NCI-H2227 (cell line): ENCODE data around the gene SORCS2.
A peak's percentile ranks its signal among the peaks of the same experiment; 100 is the strongest.

Experiments
- DNase-seq: peaks from one replicate; lab custom pipeline; 2025; ENCODE audit not compliant: unreplicated experiment; lab: John Stamatoyannopoulos, UW

SORCS2 gene

DNA sequence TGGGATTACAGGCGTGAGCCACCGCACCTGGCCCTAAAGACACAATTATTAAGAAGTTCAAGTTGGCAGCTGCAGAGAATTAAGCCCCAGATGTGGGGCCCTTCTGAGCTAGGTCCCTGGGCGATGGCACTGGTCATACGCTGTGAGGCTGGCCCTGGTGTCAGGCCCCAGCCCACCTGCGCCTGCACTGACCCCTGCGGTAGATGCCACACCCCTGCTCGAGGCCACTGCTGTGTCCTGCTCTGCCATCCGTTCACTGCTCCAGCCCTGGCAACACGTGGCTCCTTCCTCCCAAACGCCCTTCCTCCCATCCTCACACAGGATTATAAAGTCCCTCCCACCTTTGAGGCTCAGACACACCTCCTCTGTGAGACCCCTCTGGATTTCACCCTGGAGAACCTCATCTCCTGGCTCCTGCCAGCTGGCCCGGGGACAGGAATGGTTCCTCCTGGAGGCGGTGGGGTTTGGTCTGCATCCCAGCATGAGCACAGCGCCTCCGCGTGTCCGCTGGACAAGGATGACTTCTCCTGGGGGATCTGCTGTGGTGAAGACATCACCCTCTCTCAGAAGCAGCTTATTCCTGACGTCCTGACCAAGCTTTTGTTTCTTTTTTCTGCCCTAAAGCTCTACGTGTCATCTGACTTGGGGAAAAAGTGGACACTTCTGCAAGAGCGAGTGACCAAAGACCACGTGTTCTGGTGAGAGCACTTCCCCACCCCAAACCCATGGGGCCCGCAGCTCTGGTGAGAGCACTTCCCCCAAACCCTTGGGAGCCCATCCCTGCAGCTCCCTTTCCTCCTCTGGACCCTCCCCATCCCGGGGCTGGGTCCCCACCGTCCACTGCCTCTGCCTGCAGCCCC lies 461.4 kb downstream of the SORCS2 start:
- no peak for DNase-seq

DNA sequence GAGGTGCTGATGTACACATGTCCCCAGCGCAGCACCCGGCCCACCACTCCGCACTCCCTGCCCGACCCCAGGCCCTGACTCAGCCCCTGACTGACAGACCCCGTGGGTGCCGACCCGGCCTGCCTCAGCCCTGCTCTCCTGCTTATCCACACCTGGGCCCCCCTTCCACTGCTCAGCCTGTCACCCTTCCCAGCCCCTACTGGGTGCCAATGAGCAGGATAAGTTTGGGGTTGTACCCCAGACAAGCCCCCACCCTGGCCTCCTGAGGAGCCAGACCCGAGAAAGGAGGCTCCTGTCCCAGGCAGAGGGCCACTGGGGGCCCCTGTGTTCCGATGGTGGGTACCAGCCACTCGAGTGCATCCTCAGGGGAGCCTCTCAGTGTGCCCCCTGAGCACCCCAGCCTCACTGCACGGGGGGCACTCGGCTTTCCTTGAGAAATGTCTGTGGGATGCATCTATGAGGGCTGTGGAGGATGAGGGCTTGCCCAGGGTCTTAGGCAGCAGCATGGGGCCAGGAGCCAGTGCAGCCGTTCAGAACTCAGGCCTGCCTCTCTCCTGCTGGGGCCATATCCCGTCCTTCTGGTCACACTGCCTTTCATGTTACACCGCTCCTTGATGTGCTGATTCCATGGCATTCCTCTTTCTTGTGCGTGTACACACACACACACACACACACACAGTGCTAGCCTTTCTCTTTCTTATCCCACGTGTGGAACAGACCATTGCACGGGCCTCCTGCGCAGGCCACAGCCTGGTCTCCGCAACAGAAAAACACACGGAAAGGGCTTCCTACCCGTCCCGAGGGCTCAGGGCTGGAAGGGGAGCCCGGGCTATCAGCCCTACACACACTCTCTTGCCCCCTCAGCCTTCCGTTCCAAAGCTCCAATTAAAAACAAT lies 462.5 kb downstream of the SORCS2 start:
- no peak for DNase-seq

DNA sequence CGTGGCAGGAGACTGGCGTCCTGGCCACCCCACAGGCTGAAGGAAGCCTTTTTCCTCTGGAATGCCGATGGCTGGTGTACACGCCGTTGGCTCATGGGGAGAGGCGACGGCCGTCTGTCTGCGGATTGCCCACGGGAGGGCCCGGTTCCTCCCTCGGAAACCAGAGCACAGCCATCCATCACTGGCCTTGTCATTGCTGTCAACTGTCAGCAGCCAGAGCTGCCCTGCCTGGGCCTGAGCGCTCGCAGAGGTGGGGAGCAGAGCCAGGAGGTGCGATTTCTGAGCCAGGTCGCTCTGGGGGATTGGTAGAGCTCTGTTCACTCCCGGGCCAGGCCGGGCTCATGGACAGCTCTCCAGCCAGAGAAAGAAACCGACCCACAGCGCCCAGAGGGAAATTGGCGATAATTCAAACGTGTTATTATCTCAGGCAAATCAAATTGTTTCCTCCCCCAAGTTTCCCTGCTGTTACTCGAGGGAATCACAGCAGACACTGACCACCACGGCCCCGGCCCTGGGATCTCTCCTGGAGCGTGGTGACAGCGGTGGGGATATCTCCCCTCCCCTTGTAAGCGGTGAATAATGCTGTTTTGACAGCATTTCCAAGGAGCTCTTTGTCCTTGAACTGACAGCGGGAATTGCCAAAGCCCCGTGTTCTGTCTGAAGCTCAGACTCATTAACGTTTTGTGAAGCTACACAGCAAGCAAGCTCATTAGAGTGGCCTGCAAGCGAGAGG lies 463.3 kb downstream of the SORCS2 start:
- DNase-seq, result peak; percentile 72

DNA sequence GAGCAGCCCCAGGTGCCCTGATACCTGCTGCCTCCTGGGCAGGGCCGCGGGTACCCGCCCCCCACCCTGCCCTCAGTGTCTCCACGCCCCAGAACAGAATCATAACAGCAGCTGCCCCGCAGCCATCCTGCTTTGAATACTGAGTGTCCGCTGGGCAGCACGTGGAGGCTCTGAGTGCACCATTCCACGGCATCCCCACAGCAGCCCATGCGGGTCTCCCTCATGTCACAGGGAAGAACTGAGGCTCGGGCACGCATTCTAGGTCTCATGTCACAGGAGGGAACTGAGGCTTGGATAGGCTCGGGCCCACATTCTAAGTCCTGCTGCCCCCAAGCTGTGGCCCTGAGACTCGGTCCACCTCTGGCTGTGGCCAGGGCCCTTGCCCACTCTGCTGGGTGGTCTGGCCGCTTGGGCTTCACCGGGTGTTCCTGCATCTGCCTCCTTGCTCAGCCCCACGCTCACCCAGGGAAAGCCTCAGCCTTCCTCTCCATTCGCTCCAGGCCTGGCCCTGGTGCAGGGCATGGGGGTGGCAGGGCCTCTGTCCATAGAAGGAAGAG lies 464.0 kb downstream of the SORCS2 start:
- DNase-seq, result no peak

DNA sequence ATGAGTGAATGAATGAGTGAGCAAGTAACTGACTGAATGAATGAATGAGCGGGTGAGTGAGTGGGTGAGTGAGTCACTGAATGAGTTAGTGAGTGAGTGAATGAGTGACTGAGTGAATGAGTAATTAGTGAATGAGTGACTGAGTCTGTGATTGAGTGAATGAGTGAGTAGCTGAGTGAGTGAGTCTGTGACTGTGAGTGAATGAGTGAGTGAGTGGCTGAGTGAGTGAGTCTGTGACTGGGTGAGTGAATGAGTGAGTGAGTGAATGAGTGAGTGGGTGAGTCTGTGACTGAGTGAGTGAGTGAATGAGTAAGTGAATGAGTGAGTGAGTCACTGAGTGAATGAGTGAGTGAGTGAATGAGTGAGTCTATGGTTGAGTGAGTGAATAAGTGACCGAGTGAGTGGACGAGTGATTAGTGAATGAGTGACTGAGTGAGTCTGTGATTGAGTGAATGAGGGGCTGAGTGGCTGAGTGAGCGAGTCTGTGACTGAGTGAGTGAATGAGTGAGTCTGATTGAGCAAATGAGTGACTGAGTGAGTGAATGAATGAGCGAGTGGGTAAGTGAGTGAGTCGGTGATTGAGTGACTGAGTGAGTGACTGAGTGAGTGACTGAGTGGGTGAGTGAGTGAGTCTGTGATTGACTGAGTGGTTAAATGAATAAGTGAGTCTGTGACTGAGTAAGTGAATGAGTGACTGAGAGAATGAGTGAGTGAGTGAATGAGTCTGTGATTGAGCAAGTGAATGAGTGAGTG lies 465.4 kb downstream of the SORCS2 start:
- no peak for DNase-seq

DNA sequence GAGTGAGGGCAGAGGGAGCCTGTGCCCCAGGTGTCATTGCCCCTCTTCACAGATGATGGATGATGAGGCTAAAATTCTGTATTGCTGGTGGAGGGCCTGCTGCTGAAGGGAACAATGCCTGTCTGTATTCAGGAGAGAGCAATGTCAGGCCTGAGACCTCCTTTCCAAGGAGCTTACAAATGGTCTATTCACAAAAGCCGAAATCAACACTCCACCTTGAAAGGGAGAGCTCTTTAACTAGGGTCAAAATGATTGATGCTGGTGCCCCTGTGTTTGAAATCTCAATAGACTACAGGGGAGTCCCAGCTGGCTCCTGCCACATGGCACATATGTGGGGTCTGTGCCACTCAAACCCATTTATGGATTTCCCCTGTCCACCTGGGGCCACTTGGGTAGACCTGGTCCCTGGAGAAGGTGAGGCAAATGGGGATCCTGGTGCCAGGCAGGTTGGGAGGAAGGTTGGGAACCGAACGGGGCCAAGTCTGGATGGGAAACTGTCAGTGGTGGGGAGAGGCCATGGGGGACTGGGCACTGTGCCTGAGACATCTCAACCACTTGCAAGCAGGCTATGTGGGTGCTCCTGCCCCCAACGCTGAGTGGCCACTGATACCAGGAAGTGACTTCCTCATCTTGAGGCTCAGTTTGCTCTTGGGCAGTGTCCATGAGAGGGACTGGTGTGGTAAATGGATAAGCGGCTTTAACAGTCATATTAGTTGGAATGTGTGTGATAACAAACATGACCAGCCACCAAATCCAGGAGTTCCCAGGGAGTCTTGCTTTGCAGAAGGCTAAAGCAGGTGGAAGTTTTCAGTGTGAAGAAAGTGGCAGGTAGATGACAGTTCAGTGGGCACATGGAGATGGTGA lies 466.2 kb downstream of the SORCS2 start:
- DNase-seq, result peak; percentile 43

DNA sequence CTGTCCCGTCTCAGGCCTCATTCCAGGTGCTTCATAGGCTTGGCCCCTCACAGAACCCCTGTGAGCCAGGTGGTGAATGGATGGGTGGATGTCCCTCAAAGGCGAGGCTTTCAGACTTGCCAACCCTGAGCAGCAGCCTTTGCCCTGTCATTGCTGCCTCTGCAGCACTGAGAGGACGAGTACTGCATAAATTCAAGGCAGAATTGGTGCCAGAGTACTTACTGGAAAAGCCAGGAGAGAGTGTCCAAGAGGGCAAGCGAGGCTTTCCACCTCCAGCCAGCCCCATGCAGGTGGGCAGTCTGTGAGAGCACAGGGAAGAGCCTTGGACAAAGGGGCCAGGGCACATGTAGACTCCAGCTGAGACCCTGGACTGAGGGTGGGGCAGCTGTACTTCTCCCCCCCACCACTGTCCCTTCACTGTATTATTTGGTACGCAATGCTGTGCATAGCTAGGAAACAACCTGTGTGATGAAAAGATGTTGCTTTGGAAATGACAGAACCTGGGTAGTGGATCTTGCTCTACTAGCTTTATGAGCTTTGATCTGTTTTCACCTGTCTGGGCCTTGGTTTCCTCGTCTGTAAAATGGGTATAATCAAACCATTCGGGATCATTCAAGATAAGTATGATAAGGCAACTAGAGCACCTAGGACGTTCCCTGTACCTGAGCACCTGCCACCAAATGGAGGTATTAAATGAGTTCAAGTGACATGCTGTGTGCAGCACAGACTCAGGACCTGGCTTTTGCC lies 467.3 kb downstream of the SORCS2 start:
- no peak for DNase-seq

DNA sequence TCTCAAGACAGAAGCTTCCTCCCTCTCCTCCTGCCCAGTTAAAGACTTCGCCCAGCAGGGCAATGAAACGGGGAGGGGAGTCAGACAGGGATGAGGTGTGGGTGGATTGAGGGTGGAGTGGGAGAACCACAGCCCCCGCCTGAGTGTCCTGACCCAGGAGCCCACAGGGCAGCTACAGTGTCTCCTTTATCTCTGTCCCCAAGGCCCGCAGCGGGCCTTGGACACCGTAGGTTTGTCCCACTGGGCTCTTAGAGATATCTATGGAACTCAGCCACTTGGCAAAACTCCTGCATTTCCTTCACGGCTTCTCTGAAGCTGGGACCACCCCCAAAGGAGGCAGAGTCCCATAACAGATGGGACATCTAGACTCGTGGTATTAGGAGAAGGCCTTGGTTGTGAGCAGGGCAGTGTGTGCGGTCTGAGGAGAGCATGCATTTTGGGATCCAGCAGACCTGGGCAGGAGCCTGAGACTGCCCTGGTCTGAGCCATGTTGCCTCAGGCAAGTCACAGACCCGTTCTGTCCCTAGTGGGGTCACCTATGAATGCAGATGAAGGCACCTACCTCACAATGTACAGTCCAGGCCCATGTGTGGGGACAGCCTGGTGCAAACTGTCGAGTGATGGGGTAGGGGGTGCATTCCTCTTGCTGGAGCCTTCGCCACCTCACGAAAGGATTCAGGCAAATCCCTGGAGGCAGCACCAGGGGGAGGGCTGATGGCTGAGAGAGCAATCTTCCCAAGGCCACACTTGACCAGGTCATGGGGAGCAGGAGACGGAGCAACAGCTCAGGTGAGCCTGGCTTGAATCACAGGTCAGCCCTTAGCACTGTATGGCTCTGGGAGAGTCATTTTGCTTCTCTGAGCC lies 468.1 kb downstream of the SORCS2 start:
- no peak for DNase-seq

DNA sequence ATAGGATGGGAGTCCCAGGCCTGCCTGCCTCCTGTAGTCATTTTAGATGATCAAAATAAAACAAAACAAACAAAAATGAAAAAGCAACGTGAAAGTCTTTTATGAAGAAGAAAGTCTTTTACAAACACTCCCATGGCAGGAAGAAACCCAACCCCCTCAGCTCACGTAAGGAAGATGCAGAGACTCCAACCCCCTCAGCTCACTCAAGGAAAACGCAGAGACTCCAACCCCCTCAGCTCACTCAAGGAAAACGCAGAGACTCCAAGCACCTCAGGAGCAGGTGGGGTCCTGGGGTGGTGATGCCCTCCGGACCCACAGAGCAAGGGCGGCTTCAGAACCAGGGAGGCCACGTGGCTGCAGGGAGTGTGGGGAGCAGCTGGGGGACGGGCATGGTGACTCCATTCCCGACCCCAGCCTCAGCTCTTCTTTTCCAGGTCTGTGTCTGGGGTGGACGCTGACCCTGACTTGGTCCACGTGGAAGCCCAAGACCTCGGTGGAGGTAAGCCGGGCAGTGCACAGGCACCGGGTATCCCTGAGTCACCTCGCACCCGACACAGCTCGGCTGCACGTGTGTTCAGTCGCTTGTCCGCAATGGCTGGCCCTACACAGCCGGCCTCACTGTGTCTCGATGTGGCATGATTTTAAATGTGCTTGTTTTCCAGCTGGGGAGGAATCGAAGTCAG lies 468.9 kb downstream of the SORCS2 start:
- no peak for DNase-seq

DNA sequence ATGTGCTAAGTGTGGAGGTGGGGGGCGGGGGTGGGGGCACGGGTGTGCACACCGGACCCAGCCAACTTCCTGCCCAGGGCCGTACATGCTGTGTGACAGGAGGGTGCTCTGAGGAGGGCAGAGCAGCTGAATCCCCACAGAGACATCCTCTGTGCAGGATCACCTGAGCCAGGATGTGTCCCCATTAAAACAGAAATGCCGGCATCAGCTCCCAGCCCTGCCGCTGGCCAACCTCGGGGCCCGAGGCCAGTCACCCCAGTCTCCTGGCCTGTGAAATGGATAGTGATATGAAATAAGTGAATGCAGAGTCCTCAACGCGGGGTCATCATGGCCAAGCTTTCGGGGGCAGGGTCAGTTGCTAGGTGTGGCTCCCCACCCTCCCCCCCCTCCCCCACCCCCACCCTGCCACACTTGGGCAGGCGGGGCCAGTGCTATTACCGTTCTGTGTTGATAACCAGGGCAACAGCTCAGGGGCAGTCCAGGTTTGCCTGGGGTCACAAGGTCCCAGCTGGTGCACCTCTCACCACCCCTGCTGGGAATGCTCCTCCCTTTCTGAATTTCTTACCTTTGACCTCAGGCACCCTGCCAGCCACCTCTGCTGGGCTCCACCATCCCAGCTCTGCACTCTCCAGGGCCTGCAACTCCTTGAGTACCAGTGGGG lies 469.6 kb downstream of the SORCS2 start:
- DNase-seq, result no peak

DNA sequence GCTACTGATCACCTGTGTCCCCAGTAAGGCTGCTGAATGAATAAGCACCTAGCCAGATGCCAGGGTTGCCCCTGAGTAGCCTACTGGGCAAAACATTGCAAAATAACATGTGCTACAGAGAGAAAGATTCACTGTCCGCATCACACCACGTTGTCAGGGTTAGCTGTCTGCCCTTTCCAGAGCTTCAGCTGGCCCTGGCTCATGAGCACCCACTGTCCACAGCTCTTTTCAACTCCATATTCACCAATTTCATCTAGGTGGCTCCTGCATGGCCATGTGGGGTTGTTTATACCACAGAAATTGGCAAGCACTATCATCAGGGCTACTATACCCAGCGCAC lies 470.1 kb downstream of the SORCS2 start:
- DNase-seq, result no peak

DNA sequence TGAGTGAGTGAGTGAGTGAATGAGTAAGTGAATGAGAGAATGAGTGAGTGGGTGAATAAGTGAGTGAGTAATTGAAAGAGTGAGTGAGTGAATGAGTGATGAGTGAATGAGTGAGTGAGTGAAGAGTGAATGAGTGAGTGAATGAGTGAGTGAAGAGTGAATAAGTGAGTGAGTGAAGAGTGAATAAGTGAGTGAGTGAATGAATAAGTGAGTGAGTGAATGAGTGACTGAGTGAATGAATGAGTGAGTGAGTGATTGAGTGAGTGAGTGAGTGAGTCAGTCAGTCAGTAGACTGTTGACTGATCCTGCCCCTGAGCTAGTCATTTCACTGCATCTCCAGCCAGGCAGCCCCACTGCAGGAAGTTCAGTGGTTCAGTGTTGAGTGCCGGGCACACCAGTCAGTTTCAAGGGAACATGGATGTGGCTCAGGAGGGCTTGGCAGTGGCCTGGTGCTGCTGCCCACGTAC lies 470.8 kb downstream of the SORCS2 start:
- no peak for DNase-seq

DNA sequence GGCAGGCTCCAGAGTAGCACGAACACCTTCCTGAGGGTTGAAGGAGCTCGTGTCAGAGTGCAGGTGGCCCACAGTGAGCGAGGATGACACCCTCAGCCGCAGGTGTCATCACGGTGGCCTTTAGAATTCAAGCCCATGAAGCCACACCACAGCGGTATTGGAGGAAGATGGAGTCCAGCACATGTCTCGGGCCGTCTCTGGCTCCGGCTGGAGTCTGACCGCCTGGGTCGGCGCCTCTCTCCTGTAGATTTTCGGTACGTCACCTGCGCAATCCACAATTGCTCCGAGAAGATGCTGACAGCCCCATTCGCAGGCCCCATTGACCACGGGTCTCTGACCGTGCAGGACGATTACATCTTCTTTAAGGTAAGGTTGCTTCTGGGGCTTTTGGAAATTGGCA lies 471.8 kb downstream of the SORCS2 start:
- DNase-seq, result no peak

DNA sequence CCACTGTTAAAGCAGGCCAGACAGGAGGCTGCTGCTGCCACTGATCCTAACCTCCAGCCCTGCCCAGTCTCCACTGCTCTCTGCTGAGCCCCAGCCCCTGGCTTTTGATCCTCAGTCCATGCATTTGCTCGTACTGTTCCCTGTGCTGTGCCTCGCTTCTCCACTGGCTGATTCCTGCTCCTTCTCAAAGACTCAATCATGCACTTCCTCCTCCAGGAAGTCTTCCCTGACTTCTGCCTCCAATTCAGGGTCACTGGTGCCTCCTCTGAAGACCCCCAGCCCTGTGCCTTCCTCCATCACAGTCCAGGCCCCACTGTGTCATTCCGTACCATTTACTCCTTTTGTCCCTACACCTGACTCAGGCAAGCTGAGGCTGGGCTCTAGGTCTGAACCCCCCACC lies 473.0 kb downstream of the SORCS2 start:
- DNase-seq, result no peak

DNA sequence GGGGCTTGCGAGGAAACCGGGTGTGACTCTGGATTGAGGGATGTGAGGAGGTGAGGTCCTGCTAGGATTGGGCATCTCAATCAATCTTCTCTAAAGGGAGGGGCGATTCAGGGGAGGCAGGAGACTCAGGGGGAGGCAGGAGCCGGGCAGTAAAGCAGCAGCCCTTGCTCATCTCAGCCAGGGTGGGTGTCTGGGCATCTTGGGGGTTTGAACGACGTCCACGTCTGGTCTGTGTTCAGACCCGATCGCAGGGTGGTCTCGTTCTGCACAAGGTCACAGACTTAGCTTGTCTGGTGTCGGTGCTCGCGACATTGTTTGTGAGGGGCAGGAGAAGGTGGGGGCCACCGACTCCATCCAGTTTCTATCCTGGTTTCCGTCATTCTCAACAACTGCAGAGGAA lies 473.7 kb downstream of the SORCS2 start:
- no peak for DNase-seq

DNA sequence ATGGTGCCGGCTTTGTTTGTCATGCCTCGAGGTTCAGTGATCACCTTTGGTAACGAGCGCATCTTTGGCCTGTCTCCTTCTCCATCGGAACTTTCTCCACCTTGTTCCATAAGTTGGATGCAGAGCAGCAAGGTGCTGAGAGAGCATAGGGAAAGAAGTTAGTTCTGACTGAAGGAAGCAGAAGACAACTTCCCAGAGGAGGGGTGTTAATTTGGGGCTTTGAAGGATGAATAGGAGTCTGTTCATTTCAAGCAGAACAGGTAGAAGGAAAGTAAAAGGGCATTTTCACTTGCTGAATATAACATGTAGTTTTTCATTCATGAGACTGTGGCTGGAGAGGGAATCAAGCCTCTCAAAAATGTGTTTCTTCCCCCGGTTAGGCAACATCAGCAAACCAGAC lies 474.4 kb downstream of the SORCS2 start:
- no peak for DNase-seq

DNA sequence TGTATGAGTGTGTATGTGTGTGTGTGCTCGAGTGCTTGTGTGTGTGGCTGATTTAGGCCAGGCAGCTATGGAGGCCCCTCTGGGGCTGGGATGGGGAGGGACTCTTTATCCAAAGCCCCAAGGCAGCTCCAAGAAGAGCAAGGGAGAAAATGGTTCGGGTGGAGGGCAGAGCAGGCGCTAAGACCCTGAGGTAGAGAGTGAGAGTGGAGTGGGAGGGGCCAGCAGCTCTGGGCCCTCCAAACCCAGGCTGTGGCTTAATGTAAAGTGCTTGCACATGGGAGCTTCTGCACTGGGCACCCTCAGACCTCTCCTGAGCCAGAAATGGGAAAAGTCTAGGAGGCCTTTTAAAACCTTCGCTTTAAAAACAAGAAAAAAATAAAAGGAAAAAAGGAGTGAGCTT lies 475.9 kb downstream of the SORCS2 start:
- DNase-seq, result no peak
